GM18909 (cell line): Measurements from ENCODE around the gene PLD3.
"Not testable (repeated sequence)": the region's sequence is repeated elsewhere in the genome, so short reads cannot be mapped to it uniquely, and the experiment has no call there.

Source experiments
- ATAC-seq: cut with Tn5 transposase; IDR thresholded peaks from one replicate; pipeline ENCODE4 v1.9.1; 2021; ENCODE audit warnings: mild to moderate bottlenecking; ENCODE audit not compliant: unreplicated experiment, poor library complexity

PLD3 gene

GRCh38 chr19:40360020-40360707 is 11.7 kb downstream of the PLD3 start:
- ATAC-seq: no peak

GRCh38 chr19:40360708-40361241 is 12.3 kb downstream of the PLD3 start:
- ATAC-seq: no peak

GRCh38 chr19:40362160-40362559 is 13.7 kb downstream of the PLD3 start:
- no peak for ATAC-seq

- ATAC-seq: no peak
These were observed 14.6 kb downstream of the PLD3 start for GRCh38 chr19:40363069-40363468.

GRCh38 chr19:40365010-40365409 is 16.5 kb downstream of the PLD3 start:
- ATAC-seq: no peak

GRCh38 chr19:40365613-40366401 is 17.3 kb downstream of the PLD3 start:
- no peak for ATAC-seq

GRCh38 chr19:40366697-40367561 is 18.4 kb downstream of the PLD3 start:
- no peak for ATAC-seq

GRCh38 chr19:40367577-40368434 is 19.3 kb downstream of the PLD3 start:
- ATAC-seq: no peak

GRCh38 chr19:40369797-40370196 is 21.3 kb downstream of the PLD3 start:
- ATAC-seq: no peak

- not testable (repeated sequence) for ATAC-seq
These were observed 21.8 kb downstream of the PLD3 start for GRCh38 chr19:40370253-40370652.

GRCh38 chr19:40370997-40371801 is 22.7 kb downstream of the PLD3 start:
- no peak for ATAC-seq

GRCh38 chr19:40371802-40372122 is 23.3 kb downstream of the PLD3 start:
- no peak for ATAC-seq

GRCh38 chr19:40374084-40374483 is 25.6 kb downstream of the PLD3 start:
- ATAC-seq: no peak

- ATAC-seq: no peak
These were observed 27.9 kb downstream of the PLD3 start for GRCh38 chr19:40376286-40376862.

- ATAC-seq: no peak
These were observed 29.4 kb downstream of the PLD3 start for GRCh38 chr19:40377876-40378385.

- ATAC-seq: no peak
These were observed 30.0 kb downstream of the PLD3 start for GRCh38 chr19:40378509-40378908.

- no peak for ATAC-seq
These were observed 31.1 kb downstream of the PLD3 start for GRCh38 chr19:40379446-40380198.
